Glomerular endothelial cell (primary cell): ENCODE data around the gene TBC1D10B. TPM values are rescaled to one million over a fixed set of nuclear protein-coding genes. Genes with fewer than 3 reads are reported as not detected.
A peak's percentile ranks its signal among the peaks of the same experiment; 100 is the strongest.
"Not testable (repeated sequence)": the region's sequence is repeated elsewhere in the genome, so short reads cannot be mapped to it uniquely, and the experiment has no call there.

Source experiments
- DNase-seq: peaks from one replicate; pipeline ENCODE4 v3.0.0-alpha.2; 2011; ENCODE audit warnings: low read depth, low spot score; ENCODE audit errors: extremely low read depth
- total RNA-seq: library from RNA; depleted of rRNA; stranded (reverse); fragments of >200 nt; gene quantifications from 2 replicates; pipeline ENCODE4 v1.2.3, GENCODE V29; 2015

The TBC1D10B gene
- total RNA-seq, 1 donor from 2014 or later, result 61.4 TPM

- DNase-seq, result no peak
Observed at GRCh38 chr16:30356401-30357084, 13.8 kb downstream of the TBC1D10B start.

GRCh38 chr16:30355954-30356308, 14.4 kb downstream of the TBC1D10B start:
- no peak for DNase-seq

GRCh38 chr16:30355144-30355953, 14.9 kb downstream of the TBC1D10B start, which contains the start of gene CD2BP2:
Gene CD2BP2 (minus strand): TSS chr16:30355308. CDS start chr16:30354681, 627 bp downstream.
- peak; percentile 95 for DNase-seq

GRCh38 chr16:30354423-30355143, 15.7 kb downstream of the TBC1D10B start:
- DNase-seq, result no peak

- no peak for DNase-seq
Observed at GRCh38 chr16:30353438-30354129, 16.7 kb downstream of the TBC1D10B start.

GRCh38 chr16:30352488-30353401, 17.5 kb downstream of the TBC1D10B start:
- no peak for DNase-seq

DNA sequence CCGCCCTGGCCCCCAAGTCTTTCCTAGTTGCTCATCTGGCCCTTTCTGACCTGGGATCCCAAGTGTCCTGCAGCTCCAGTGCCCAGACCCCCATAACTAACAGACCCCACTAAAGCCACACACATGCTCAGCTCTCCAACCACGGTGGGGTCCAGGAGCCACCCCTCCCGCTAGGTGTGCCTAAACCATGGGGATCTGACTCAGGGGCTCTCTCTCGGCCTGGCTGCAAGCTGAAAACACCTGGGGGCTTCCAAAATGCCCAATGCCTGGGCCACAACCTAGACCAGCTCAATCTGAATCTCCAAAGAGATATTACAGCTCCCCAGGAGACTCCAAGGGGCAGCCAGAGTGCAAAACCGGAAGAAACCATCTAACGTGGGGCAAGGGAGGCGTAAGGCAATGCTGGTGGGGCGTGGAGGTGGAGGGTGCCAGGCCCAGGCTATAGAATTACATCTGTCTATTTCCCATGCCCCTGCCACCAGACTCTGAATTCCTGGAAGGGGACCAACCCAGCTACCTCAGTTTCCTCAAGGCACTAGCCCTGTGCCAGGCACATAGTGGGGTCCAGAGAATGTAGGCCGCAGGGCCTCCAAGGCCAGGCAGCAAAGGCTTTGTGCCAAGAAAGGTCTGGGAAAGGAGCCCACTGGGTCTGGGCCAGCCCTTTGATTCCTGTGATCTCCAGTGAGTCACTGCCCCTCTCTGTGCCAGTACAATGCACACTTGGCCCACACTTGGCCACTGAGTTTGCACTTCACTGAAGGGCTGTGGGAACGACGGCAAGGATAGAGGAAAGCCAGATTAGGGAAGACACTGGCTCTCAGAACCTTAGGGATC, 18.5 kb downstream of the TBC1D10B start:
- peak; percentile 80 for DNase-seq

DNA sequence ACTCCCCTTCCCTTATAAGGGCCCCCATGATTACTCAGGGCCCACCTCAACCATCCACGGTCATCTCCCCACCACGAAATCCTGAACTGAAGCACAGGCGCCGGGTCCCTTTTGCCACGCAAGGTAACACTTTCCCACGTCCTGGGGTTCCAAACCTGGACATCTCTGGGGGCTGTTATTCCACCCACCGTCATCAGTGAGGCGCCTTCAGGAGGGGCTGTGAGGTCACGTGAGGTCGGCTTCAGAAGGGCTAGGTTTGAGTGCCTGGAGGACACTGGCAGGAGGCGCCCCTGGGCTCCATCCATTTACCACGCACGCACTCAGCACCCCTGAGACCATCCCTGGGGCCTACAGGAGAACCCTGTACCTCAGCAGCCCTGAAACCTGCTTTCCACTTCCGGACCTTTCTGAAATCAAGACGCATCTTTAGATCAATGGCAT, 19.3 kb downstream of the TBC1D10B start:
- DNase-seq, result no peak

DNA sequence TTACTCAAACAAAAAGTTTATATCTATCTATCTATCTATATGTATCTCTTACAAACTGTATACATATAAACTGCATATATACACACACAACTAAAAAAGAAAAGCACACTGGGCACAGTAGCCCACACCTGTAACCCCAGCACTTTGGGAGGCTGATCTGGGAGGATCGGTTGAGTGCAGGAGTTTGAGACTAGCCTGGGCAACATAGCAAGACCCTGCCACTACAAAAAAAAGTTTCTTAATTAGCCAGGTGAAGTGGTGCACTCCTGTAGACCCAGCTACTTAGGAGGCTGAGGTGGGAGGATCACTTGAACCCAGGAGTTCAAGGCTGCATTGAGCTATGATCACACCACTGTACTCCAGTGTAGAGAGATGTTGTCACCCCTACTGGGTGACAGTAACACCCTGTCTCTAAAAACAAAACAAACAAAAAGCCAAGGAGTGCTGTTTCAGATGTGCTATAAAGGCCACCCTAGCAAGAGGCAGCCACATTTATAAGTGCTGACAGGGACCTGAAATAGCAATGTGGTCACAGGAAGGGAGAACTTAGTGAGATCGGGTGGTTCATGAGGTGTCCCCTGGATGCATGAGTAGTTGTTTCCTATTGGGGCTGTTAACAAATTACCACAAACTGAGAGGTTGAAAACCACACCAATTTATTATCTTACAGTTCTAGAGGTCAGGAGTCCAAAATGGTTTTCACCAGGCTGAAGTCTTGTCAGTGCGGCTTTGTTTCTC, 20.0 kb downstream of the TBC1D10B start:
- no peak for DNase-seq

GRCh38 chr16:30349675-30350074, 20.6 kb downstream of the TBC1D10B start:
- no peak for DNase-seq

DNA sequence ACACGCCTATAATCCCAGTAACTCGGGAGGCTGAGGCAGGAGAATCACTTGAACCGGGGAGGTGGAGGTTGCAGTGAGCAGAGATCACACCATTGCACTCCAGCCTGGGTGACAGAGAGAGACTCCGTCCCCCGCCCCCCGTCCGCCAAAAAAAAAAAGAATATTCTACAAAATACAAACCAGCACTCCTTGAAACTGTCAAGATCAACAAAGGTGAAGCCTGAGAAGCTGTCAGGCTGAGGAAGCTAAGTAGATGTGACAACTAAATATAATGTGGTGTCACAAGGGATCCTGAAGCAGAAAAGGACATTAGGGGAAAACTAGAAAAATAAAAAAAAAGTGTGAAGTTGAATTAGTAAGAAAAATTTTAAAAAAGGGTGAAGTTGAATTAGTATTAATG, 21.4 kb downstream of the TBC1D10B start:
- DNase-seq, result no peak

DNA sequence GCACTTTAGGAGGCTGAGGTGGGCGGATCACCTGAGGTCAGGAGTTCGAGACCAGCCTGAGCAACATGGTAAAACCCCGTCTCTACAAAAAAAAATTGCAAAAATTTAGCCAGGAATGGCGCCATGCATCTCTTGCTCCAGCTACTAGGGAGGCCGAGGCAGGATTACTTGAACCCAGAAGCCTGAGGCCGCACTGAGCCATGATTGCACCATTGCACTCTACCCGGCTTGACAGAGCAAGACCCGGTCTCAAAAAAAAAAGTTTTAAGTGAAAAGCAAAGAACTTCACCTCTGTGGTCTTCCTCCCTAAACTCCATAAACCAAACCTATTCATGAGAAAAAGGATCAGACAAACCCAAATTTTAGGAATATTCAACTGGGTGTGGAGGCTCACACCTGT, 22.2 kb downstream of the TBC1D10B start:
- DNase-seq, result no peak

GRCh38 chr16:30346286-30346685, 24.0 kb downstream of the TBC1D10B start:
- no peak for DNase-seq

GRCh38 chr16:30343491-30343820, 26.8 kb downstream of the TBC1D10B start:
- DNase-seq, result not testable (repeated sequence)

- no peak for DNase-seq
Observed at GRCh38 chr16:30342751-30343490, 27.4 kb downstream of the TBC1D10B start.

DNA sequence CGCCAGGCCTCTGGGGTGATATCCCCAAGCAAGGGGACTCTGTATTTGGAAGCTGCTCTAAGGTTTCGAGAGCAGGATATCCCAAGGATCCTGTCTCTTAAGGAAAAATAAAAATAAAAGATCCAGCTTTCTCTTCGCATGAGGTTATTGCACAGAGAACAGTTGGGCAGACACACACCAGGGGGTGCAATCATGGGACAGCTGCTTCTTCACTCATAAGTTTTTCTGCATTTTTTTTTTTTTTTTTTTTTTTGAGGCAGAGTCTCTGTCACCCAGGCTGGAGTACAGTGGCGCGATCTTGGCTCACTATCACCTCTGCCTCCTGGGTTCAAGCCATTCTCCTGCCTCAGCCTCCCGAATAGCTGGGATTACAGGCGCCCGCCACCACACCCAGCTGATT, 28.3 kb downstream of the TBC1D10B start:
- not testable (repeated sequence) for DNase-seq

- DNase-seq, result no peak
Observed at GRCh38 chr16:30340621-30341020, 29.7 kb downstream of the TBC1D10B start.

DNA sequence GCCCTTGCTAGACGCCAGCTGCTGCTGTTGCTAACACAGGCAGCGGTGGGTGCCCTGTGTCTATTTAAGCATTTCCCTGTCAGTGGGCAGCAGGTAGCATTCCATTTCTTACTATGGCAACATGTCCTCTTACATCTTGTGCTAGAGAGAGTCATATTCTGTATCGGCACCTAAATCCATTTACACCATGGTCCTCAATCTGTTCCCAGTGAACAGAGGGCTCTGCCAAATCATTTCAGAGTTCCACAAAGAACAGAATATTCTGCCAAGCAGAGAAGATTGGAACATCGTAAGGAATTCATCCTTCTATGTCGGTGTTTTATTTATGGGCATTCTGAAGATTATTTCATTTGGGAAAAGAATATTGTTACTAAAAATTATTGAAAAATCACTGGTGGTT, 31.6 kb downstream of the TBC1D10B start:
- DNase-seq, result not testable (repeated sequence)
